ENCODE results near the gene SUCLG1.
"Not testable (repeated sequence)": the region's sequence is repeated elsewhere in the genome, so short reads cannot be mapped to it uniquely, and the experiment has no call there.

The SUCLG1 gene

DNA sequence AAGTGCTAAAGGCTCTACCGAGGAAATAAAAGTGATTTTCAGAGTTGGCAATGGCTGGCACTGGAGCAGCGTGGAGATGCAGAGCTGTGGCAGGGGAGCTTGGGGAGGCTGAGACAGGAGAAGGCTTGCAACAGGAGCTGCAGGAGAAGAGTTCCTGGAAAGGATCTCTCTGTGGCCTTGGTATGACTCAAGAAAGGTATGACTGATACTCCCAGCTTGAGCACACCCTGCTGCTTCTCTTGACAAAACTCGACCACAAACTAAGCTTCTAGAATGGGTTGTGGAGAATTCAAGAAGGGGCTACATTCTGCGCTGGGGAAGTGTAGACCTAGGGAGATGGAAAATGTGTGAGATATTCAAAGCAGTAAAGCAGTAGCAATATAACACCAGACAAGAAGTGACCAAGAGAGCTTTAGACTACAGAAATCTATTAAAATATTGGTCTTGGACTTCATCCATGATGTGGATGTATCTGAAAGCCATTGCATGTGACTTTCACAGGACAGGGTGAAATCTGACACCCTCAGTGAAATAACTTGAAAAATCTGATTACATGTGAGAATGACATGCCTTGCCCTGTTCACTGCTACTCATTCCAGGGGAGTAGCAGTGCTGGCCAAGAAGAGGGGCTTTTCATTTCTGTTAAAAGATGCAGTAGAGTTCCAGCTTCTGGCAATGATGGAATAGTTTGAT is 41.5 kb downstream of the SUCLG1 start:
- peak; percentile 22 for DNase-seq

DNA sequence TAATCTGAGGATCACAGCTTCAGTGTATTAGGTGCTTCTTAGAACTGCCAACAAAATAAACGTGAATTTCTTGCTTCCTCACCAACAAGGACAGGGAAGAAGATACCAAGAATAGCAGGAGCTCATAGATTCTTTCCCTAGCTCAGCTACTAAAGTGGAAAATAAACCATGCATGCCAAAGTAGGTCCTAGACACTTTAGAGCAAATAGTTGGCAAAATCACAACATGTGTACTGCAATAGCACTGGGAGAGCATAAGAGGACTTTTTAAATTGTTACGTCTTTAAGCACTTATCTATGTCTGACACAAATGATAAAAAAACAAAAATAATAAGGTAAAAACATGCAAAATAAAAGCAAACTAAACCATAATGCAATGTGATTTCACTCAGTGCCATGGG is 49.5 kb downstream of the SUCLG1 start:
- DNase-seq, result no peak

DNA sequence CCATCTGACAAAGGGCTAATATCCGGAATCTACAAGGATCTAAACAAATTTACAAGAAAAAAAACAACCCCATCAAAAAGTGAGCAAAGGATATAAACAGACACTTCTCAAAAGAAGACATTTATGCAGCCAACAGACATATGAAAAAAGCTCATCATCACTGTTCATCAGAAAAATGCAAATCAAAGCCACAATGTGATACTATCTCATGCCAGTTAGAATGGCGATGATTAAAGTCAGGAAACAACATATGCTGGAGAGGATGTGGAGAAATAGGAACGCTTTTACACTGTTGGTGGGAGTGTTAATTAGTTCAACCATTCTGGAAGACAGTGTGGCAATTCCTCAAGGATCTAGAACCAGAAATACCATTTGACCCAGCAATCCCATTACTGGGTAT is 57.0 kb downstream of the SUCLG1 start:
- not testable (repeated sequence) for DNase-seq

DNA sequence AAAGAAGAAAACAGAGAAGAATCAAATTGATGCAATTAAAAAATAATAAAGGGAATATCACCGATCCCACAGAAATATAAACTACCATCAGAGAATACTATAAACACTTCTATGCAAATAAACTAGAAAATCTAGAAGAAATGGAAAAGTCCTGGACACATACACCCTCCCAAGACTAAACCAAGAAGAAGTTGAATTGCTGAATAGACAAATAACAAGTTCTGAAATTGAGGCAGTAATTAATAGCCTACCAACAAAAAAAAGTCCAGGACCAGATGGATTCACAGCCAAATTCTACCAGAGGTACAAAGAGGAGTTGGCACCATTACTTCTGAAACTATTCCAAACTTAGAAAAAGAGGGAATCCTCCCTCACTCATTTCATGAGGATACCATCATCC is 59.2 kb downstream of the SUCLG1 start:
- not testable (repeated sequence) for DNase-seq

DNA sequence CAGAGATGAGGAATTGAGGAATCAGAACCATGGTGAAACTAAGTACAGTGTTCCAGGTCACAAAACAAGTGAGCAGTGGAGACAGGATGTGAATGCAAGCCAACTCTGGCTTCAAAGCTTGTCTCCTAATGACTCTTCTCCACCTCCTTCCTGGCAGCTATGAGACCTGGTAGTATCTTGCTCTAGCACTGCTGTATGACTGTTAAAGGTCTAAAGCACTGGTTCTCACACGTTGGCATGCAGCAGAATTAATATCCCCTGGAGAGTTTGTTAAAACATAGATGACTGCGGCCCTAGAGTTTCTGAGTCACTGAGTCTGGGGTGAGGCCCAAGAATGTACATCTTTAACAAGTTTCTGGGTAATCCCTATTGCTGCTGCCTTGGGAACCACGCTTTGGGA is 63.3 kb downstream of the SUCLG1 start:
- peak; percentile 71 for DNase-seq

DNA sequence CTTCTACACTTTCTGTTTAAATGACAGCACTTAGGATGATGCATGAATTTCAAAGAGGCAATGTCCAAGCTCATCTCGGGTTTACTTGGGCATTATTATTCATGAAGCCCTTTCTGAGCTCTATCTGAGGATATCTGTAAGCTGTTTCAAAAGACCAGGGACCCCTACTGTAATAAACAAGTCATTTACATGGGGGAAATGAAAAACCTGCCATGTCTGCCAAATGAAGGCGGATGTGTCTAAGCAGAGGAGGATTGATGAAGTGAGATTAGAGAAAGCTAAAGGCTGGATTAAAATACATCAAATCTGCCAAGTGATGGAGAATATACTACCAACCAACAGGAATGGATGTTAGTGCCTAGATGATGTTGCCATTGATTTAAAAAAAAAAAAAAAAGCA is 64.5 kb downstream of the SUCLG1 start:
- no peak for DNase-seq

DNA sequence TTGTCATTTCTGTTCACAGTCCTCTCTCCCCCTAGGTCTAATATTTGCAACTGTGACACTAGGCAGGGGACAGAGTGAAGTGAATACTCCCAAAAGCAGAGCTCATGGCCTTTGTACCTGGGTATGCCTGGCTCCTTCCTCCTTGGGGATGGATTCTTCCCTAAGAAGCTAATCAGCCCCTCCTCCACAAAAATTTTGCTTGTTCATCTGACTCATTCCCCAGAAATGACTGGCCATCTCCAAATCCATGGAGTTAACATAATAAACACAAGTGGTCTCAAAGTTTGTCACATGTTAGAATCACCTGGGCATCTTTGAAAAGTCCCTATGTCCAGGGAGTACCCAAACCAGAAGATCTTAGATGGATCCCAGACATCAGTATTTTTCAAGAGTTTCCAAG is 65.3 kb downstream of the SUCLG1 start:
- peak; percentile 20 for DNase-seq

DNA sequence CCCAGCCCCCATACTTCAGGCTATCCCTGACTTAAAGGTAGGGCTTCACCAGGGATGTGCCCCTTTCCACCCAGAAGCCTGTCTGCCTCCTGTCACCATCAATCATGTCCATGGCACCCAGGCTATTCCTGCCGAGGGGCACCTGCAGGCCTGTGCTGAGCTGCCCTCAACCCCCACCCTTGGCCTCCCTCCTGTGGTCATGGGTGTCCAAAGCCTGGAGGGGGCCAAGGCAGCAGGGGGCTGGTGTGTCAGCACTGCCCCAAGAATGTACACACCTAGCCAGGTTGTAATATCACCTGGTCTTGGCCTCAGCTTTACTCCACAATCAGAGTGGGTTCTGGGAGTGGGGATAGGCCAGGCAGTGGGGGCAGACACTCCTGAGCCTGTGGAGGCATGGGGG is 69.3 kb downstream of the SUCLG1 start:
- no peak for DNase-seq

DNA sequence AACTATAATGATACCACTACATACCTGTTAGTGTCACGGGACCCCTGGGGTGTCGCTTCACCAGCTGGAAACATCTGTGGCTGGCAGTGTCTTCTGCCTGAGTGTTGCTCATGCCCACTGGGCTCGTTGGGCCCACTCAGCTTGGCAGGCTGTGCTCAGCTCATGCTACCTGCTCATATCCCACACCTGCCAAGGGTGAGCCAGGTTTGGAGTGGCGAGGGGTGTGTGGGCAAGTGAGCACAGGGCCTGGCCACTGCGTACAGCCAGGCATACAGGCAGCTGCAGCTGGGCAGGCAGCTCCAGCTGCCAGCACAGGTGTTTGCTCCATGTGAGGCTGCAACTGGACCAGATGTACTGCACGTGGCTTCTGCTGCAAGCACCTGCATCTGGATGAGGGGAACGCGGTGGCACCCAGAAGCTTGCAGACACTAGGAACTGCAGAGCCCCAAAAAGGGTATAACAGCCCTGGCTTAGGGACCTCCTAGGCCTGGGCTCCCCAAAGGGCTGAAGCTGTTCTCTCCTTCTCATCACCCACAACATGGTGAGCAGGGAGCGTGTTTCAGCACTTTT is 70.1 kb downstream of the SUCLG1 start:
- DNase-seq, result no peak

DNA sequence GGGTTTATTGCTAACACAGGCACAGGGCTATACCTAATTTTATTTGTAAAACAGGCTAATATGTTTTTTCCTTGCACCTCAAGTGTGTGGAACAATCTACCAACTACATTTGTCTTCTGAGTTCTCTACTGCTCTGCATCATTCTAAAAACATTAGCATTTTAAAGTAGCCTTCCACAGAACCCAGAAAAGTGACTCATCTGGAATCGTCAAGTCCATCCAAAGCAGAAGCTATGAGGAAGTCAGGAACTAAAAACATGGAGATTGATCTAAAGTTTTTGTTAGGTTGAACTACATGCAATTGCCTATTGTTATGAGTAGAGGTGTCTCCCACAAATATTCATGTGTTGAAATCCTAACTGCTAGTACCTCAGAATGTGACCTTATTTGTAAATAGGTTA is 70.9 kb downstream of the SUCLG1 start:
- no peak for DNase-seq

DNA sequence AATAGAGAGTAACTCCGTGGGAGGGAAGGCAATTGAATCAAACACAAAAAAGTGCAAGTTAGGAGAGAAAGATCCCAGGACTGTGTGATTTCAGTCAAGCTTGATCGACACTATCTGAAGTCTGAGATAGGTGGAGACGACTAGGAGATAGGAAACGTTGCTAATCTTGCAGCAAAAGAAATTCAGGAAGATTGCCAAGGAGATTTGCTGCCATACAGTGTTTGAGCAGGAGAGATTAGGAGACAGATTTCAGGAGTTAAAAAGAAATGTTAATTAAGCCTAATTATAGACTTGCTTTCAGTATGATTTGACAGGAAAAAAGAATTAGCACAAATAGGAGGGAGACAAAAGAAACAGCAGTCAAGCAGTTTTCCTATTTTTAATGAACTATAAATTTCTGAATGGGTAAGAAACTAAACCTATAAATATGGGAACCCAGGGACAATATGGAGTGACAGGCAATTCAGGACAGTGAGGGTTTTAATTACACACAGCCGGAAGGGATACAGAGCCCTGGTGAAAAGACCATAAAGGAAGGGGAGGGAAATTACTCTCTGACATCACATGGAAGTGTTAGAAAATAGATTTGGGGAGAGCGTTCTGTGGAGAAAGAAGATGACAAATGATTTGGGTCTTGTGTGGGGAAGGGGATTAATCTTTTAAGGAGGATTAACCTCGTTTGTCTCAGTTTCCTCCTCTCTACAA is 72.6 kb downstream of the SUCLG1 start:
- DNase-seq, result no peak

DNA sequence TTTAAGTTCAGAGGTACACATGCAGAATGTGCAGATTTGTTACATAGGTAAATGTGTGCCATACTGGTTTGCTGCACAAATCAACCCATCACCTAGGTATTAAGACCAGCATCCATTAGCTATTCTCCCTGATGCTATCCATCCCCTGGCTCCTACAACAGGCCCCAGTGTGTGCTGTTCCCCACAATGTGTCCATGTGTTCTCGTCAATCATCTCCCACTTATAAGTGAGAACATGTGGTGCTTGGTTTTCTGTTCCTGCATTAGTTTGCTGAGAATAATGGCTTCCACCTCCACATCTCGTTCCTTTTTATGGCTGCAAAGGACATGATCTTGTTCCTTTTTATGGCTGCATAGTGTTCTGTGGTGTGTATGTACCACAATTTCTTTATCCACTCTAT is 75.8 kb downstream of the SUCLG1 start:
- no peak for DNase-seq

DNA sequence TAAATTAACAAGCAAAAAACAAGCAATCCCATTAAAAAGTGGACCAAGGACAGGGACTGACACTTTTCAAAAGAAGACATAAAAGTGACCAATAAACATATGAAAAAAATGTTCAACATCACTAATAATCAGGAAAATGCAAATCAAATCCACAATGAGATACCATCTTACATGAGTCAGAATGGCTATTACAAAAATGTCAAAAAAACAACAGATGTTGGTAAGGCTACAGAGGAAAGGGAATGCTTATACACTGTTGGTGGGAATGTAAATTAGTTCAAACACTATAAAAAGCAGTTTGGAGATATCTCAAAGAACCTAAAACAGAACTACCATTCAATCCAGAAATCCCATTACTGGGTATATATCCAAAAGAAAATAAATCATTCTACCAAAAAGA is 78.2 kb downstream of the SUCLG1 start:
- no peak for DNase-seq

DNA sequence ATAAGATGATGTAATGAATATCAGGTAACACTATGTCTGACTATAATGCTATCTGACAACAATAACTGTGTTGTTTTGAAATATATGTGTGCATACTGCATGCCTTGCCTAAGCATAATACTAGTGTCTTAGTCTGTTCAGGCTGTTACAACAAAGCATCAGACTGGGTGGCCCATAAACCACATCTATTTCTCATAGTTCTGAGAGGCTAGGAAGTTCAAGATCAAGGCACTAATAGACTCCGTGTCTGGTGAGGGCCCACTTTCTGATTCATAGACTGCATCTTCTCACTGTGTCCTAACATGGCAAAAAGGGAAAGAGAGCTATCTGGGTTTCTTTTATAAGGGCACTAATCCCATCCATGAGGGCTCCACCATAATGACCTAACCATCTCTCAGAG is 80.1 kb downstream of the SUCLG1 start:
- no peak for DNase-seq

DNA sequence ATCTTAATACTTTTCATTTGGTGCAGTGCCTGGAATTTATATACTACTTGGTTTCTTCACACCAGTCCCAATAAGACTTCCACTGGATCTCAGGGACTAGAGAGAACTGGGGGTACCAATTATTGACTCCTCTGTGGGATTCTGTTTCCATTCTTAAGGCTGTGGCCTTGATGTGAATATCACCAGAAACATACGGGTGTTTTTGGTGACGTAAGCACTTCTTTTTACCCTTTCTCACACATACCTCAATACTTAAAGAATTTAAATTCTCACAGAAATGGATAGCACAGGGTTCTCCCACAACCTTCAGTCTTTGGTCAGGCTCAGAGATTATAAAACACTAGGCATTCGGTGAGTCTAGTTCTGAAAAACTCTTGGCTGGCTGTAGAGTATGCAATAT is 84.1 kb downstream of the SUCLG1 start:
- no peak for DNase-seq

DNA sequence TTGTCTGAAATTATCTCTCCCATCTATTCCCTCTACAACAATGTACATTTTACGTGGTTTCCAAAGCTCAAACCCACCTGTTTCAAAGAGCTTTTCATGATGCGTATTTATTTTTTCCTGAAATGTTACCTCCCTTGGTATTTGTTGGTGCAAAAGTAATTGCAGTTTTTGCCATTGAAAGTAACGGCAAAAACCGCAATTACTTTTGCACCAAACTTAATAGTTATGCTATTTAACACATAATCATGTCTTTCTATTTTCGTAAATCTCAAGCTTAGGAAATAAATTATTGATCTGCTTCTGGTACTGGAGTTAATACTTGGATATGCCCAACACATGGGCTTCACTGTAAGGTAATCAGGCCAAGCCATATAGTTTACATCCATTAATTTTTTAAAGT is 85.2 kb downstream of the SUCLG1 start:
- DNase-seq, result no peak
